MM.1S (cell line): ENCODE measurements around the gene DMTF1.

Experiments
- DNase-seq: peaks from one replicate; pipeline ENCODE4 v3.0.0-alpha.2; 2015
- H2AFZ ChIP-seq: fragments of 300-600 bp; sonication (generic); 2 replicates; pipeline ENCODE4 v1.6.0; 2016; ENCODE audit warnings: antibody characterized with exemption, low read length
- H3F3A ChIP-seq: fragments of 300-600 bp; sonication (generic); 2 replicates; pipeline ENCODE4 v1.6.1; 2016; ENCODE audit warnings: mild to moderate bottlenecking, antibody characterized with exemption, low read length, moderate library complexity, mixed read lengths; ENCODE audit not compliant: insufficient read depth
- H3K27ac ChIP-seq: fragments of 300-600 bp; sonication (generic); 2 replicates; pipeline ENCODE4 v1.5.1; 2016; ENCODE audit warnings: mild to moderate bottlenecking, low read length
- H3K27me3 ChIP-seq: fragments of 300-600 bp; sonication (generic); replicated peaks from 2 replicates; pipeline ENCODE4 v1.6.0; 2016; ENCODE audit warnings: low read length; ENCODE audit not compliant: insufficient read depth
- H3K36me3 ChIP-seq: fragments of 300-600 bp; sonication (generic); replicated peaks from 2 replicates; pipeline ENCODE4 v1.6.1; 2016; ENCODE audit warnings: mild to moderate bottlenecking, low read length, mixed read lengths; ENCODE audit not compliant: insufficient read depth
- H3K4me1 ChIP-seq: fragments of 300-600 bp; sonication (generic); 2 replicates; pipeline ENCODE4 v1.6.1; 2016; ENCODE audit warnings: low read length, mixed read lengths
- H3K4me2 ChIP-seq: fragments of 300-600 bp; sonication (generic); 2 replicates; pipeline ENCODE4 v1.6.0; 2016; ENCODE audit warnings: low read depth, low read length
- H3K4me3 ChIP-seq: fragments of 300-600 bp; sonication (generic); 2 replicates; pipeline ENCODE4 v1.5.1; 2016; ENCODE audit warnings: low read length, mixed read lengths
- H3K79me2 ChIP-seq: fragments of 300-600 bp; sonication (generic); 2 replicates; pipeline ENCODE4 v1.6.1; 2016; ENCODE audit warnings: mixed run types, low read length, mixed read lengths
- H3K9ac ChIP-seq: fragments of 300-600 bp; sonication (generic); 2 replicates; pipeline ENCODE4 v1.6.1; 2016; ENCODE audit warnings: low read length, mixed read lengths
- H3K9me2 ChIP-seq: fragments of 300-600 bp; sonication (generic); replicated peaks from 2 replicates; pipeline ENCODE4 v1.6.1; 2016; ENCODE audit warnings: mild to moderate bottlenecking, low read length, mixed read lengths; ENCODE audit not compliant: insufficient read depth
- H3K9me3 ChIP-seq: fragments of 300-600 bp; sonication (generic); replicated peaks from 2 replicates; pipeline ENCODE4 v1.6.1; 2016; ENCODE audit warnings: mild to moderate bottlenecking, low read length, mixed read lengths; ENCODE audit not compliant: insufficient read depth
- H4K20me1 ChIP-seq: fragments of 300-600 bp; sonication (generic); 2 replicates; pipeline ENCODE4 v1.6.1; 2016; ENCODE audit warnings: mild to moderate bottlenecking, low read length, moderate library complexity, mixed read lengths; ENCODE audit not compliant: insufficient read depth
- CTCF ChIP-seq: fragments of 300-600 bp; sonication (generic); IDR thresholded peaks from 2 replicates; pipeline ENCODE4 v1.5.1; 2016; ENCODE audit warnings: antibody characterized with exemption, low read length, mixed read lengths
- EZH2 ChIP-seq: fragments of 300-600 bp; sonication (generic); optimal IDR thresholded peaks from 2 replicates; pipeline ENCODE3; 2017; ENCODE audit warnings: low read depth, mild to moderate bottlenecking, antibody characterized with exemption, low read length, mixed read lengths
- EZH2phosphoT487 ChIP-seq: fragments of 300-600 bp; sonication (generic); IDR thresholded peaks from 2 replicates; pipeline ENCODE4 v1.6.1; 2018; ENCODE audit warnings: antibody characterized with exemption, low read length

Gene DMTF1

DNA sequence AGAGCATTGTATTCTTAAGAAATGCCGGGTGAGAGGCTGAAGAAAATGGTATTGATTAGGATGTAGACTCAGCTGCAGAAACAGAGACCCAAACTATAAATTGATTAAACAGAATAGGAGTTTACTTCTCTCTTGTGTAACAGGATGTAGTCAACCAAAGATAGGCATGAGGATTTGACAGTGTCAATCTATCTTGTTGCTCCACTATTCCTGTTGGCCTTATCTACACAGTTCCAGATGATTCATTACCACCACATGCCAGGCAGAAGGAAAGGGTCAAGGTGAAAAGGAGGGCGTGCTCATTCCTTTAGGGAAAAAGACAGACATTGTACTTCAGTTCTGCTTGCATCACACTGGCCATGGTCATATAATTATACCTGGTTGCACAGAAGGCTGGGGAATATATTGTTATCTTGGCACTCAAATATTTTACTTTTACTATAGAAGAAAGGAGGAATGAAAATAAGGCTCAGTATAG is 11.9 kb upstream of the DMTF1 start:
- Histone ChIP-seq H3K9ac (no peak overlapping the region), H3K27me3 (no peaks in the 10 kb centered on the region), H2AFZ (no peak overlapping the region), H3K79me2 (no peaks in the 10 kb centered on the region), H3K36me3 (no peaks in the 10 kb centered on the region), H3K27ac (no peak overlapping the region), H3K4me3 (no peak overlapping the region), H3K4me1 (peaks cover 16% of the 10 kb centered on the region), H3K4me2 (no peak overlapping the region), H3K9me2 (no peaks in the 10 kb centered on the region), H3K9me3 (no peaks in the 10 kb centered on the region), H3F3A (peaks cover 12% of the 10 kb centered on the region), H4K20me1 (no peaks in the 10 kb centered on the region)
- TF ChIP-seq CTCF: no peak
- TF ChIP-seq EZH2phosphoT487: no peak
- no peak for TF ChIP-seq EZH2
- DNase-seq: no peak

GRCh38 chr7:87144173-87144657 is 8.0 kb upstream of the DMTF1 start:
- no peaks in the 10 kb centered on the region for H3K9me2 ChIP-seq
- H3K4me2 ChIP-seq: peak overlapping the region; percentile 57
- peaks cover 16% of the 10 kb centered on the region for H3K4me1 ChIP-seq
- no peaks in the 10 kb centered on the region for H3K79me2 ChIP-seq
- H3K9ac ChIP-seq: no peak overlapping the region
- peak; percentile 74 for DNase-seq
- no peaks in the 10 kb centered on the region for H3K9me3 ChIP-seq
- H3K36me3 ChIP-seq: no peaks in the 10 kb centered on the region
- no peaks in the 10 kb centered on the region for H3K27me3 ChIP-seq
- H4K20me1 ChIP-seq: no peaks in the 10 kb centered on the region
- 0 out of 2 replicates have a peak overlapping the region, but pooled peaks have one; percentile 24 for H2AFZ ChIP-seq
- TF ChIP-seq EZH2 (no peak), EZH2phosphoT487 (no peak)
- H3F3A ChIP-seq: peaks cover 12% of the 10 kb centered on the region
- H3K27ac ChIP-seq: peak overlapping the region; percentile 49; the same call in 1 of the 2 replicates
- H3K4me3 ChIP-seq: no peak overlapping the region

DNA sequence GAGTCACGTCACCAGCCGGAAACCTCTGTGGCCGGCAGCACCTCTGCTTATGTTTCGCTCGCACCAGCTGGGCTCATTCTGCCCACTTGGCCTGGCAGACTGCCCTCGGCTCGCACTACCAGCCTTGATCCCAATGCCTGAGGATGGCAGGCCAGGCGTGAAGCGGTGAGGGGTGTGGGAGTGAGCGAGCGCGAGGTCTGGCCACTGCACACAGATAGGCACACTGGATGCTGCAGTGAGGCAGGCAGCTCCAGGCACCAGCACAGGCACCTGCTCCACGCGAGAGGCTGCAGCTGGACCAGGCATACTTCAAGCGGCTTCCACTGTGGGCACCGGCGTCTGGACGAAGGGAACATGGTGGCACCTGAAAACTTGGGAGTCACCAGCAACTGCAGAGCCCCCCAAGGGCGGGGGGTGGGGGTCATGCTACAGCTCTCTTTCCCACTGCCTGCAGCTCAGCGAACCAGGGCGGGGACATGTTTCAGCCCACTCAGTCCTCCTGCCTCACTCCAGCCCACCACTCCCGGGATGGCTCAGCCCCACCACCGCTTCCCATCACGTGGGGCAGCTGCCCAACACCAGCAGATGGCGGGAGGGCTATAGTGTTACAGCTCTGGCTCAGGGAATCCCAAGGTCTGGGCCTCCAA is 5.4 kb upstream of the DMTF1 start:
- H3K79me2 ChIP-seq: no peaks in the 10 kb centered on the region
- no peaks in the 10 kb centered on the region for H4K20me1 ChIP-seq
- H3K4me1 ChIP-seq: peaks cover 24% of the 10 kb centered on the region
- DNase-seq: no peak
- no peaks in the 10 kb centered on the region for H3K9me3 ChIP-seq
- H3K4me3 ChIP-seq: no peak overlapping the region
- peaks cover 12% of the 10 kb centered on the region for H3F3A ChIP-seq
- H2AFZ ChIP-seq: no peak overlapping the region
- H3K9ac ChIP-seq: no peak overlapping the region
- H3K27me3 ChIP-seq: no peaks in the 10 kb centered on the region
- TF ChIP-seq EZH2 (no peak), EZH2phosphoT487 (no peak), CTCF (no peak)
- no peak overlapping the region for H3K27ac ChIP-seq
- H3K4me2 ChIP-seq: no peak overlapping the region
- H3K36me3 ChIP-seq: no peaks in the 10 kb centered on the region
- H3K9me2 ChIP-seq: no peaks in the 10 kb centered on the region

- Histone ChIP-seq H3K4me2 (no peak overlapping the region), H3K27ac (no peak overlapping the region), H3K9ac (no peak overlapping the region), H3K36me3 (no peaks in the 10 kb centered on the region), H2AFZ (no peak overlapping the region), H3K9me3 (no peaks in the 10 kb centered on the region), H3K4me1 (peaks cover 24% of the 10 kb centered on the region), H3K27me3 (no peaks in the 10 kb centered on the region), H3K4me3 (no peak overlapping the region), H3F3A (peaks cover 15% of the 10 kb centered on the region), H4K20me1 (no peaks in the 10 kb centered on the region), H3K9me2 (no peaks in the 10 kb centered on the region), H3K79me2 (no peaks in the 10 kb centered on the region)
- no peak for DNase-seq
- TF ChIP-seq EZH2 (no peak), CTCF (no peak), EZH2phosphoT487 (no peak)
Observed at GRCh38 chr7:87147500-87147899, 4.8 kb upstream of the DMTF1 start.
